ENCODE results near the gene PAOX. TPM values are rescaled to one million over a fixed set of nuclear protein-coding genes. Genes with fewer than 3 reads are reported as not detected.

The PAOX gene
- total RNA-seq, 2 donors from 2014 or later: 2.4 to 3.5 TPM

DNA sequence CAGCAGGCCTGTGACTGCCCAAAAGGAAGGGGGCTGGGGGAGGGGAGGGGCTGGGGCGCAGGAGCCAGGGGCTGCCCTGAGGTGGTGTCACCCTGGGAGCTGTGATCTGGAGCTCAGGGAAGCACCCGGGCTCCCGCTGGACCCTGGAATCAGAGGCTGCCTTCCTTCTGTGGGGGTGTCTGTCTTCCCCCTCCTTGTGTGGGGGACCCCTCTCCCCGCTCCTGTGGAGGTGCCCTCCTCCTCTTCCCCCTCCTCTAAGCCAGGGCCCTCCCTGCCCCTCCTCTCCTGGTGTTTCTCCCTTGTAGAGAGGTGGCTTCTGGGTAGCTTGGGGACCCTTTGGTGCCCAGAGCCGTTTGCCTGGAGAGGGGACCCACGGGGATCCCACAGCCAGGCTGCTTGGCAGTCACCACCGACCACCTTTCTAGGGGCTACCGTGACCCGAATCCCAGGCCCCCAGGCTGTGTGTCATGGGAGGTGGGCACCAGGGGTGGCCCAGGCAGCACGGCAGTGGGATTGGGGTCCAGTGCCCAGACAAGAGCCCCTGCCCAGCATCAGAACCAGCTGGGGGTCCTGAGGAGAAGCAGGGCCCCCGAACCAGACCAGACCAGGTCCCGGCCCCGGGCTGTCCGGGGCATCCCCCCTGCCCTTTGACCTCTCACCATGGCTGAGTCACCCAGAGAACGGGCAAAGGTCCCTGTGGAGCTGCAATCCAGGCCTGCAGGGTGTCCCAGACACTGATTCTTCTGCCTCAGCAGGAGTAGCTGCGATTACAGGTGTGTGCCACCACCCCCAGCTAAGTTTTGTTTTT, 31.1 kb upstream of the PAOX start:
- Histone ChIP-seq H3K27me3 (peaks cover 0 to 4% of the 10 kb centered on the region in 2 donors), H3K4me3 (no peak overlapping the region), H3K4me1 (no peaks in the 10 kb centered on the region), H3K27ac (no peak overlapping the region), H3K9me3 (no peaks in the 10 kb centered on the region), H3K36me3 (no peaks in the 10 kb centered on the region)
- TF ChIP-seq, protein P1, sequence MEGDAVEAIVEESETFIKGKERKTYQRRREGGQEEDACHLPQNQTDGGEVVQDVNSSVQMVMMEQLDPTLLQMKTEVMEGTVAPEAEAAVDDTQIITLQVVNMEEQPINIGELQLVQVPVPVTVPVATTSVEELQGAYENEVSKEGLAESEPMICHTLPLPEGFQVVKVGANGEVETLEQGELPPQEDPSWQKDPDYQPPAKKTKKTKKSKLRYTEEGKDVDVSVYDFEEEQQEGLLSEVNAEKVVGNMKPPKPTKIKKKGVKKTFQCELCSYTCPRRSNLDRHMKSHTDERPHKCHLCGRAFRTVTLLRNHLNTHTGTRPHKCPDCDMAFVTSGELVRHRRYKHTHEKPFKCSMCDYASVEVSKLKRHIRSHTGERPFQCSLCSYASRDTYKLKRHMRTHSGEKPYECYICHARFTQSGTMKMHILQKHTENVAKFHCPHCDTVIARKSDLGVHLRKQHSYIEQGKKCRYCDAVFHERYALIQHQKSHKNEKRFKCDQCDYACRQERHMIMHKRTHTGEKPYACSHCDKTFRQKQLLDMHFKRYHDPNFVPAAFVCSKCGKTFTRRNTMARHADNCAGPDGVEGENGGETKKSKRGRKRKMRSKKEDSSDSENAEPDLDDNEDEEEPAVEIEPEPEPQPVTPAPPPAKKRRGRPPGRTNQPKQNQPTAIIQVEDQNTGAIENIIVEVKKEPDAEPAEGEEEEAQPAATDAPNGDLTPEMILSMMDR (IDR thresholded peaks at IDR 0.05): no peak
- DNase-seq (ENCODE audit: low spot score): no peak

DNA sequence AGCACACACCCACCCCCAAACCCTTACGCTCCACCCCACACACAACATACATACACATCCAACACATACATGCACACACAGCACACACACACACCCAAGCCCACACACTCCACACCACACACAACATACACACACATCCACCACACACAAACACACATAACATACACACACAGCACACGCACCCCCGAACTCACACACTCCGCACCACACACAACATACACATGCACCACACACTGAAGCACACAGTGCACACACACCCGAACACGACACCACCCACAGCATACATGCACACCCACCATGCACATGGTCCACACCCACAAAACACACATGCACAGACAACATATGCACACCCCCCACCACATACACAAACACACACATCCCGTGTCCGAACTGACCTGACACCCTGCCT, 29.9 kb upstream of the PAOX start:
- no peaks in the 10 kb centered on the region for H3K9me3 ChIP-seq

DNA sequence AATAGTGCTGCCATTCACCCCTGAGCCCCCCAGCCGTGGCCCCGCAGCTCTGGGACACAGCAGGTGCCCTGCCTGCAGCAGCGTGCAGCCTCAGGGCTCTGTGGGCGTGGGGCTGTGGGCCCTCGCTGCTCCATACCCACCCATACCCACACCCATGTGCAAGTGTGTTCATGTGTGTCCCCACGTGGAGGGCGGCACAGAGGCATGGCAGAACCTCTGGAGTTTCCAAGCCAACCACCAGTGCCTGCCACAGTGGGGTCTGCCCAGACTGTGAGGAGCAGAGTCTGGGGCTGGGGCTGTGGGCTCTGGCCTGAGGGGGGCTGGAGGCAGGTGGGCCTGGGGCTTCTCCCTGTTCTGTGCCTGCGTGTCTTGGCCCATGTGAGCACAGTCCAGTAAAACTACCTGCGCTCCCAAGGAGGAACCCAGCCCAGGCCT, 29.5 kb upstream of the PAOX start:
- no peaks in the 10 kb centered on the region for H3K4me1 ChIP-seq
- no peak overlapping the region for H3K27ac ChIP-seq
- H3K27me3 ChIP-seq: no peaks in the 10 kb centered on the region
- no peaks in the 10 kb centered on the region for H3K36me3 ChIP-seq
- TF ChIP-seq, protein P1 (IDR thresholded peaks at IDR 0.05): no peak
- no peaks in the 10 kb centered on the region for H3K9me3 ChIP-seq
- no peak overlapping the region for H3K4me3 ChIP-seq
- no peak for DNase-seq (ENCODE audit: low spot score)

More for the DNA sequence above, 29.9 kb upstream of the PAOX start:
- TF ChIP-seq, protein P1 (IDR thresholded peaks at IDR 0.05): no peak
- no peak for DNase-seq (ENCODE audit: low spot score)
- no peak overlapping the region for H3K27ac ChIP-seq
- peaks cover 0 to 4% of the 10 kb centered on the region in 2 donors for H3K27me3 ChIP-seq
- H3K36me3 ChIP-seq: no peaks in the 10 kb centered on the region
- H3K4me1 ChIP-seq: no peaks in the 10 kb centered on the region
- no peak overlapping the region for H3K4me3 ChIP-seq

DNA sequence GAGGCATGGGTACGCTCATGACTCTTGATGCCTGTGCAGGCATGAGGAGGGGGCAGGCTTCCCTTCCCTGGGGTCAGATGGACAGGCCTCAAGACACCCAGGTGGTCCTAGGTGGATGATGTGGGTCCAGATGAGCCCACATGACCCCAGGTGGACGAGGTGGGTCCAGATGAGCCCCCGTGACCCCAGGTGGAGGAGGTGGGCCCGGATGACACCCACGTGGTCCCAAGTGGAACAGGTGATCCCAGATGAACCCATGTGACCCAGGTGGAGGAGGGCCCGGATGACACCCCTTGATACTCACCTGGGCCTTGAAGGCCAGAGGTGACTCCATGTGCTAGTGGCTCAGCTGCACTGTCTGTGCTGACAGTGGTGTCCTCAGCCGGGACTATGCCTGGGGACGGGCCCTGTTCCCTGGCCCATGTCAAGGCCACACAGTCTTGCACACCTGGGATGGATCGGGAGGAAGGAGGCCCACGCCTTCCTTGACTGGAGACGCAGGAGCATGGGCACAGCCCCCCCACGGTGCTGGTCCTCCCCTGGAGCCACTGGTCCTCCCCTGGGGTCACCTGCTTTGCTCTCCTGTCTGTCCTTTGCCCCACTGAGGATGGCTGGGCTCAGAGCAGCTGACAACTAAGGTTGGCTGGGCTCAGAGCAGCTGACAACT, 28.6 kb upstream of the PAOX start:
- Histone ChIP-seq H3K4me3 (no peak overlapping the region), H3K36me3 (no peaks in the 10 kb centered on the region), H3K4me1 (no peaks in the 10 kb centered on the region), H3K9me3 (no peaks in the 10 kb centered on the region), H3K27me3 (no peaks in the 10 kb centered on the region), H3K27ac (no peak overlapping the region)
- DNase-seq (ENCODE audit: low spot score): no peak
- TF ChIP-seq, protein P1 (IDR thresholded peaks at IDR 0.05): no peak

DNA sequence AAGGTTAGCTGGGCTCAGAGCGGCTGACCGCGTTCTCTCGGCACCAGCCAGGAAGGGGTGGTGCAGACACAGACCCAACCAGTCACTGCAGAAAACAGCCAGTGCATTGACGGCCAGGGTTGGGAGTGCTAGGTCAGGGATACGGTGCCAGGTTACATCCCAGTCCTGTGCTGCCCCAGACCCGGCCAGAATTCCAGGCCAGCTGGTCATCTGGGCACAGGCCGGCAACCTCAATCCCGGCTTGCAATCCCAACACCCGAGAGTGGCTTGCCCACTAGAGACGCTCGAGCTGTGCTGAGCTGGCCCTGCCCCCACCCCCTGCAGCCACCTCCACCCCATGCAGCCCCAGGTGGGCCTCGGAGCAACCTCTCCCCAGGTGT, 28.1 kb upstream of the PAOX start:
- no peak for DNase-seq (ENCODE audit: low spot score)
- no peaks in the 10 kb centered on the region for H3K9me3 ChIP-seq
- H3K36me3 ChIP-seq: no peaks in the 10 kb centered on the region
- TF ChIP-seq, protein P1 (IDR thresholded peaks at IDR 0.05): no peak
- no peaks in the 10 kb centered on the region for H3K4me1 ChIP-seq
- H3K4me3 ChIP-seq: no peak overlapping the region
- no peaks in the 10 kb centered on the region for H3K27me3 ChIP-seq
- no peak overlapping the region for H3K27ac ChIP-seq

Measured in right atrium auricular region (tissue), 2 donors.